ENCODE results near the gene MORC4.
"Not testable (repeated sequence)": the region's sequence is repeated elsewhere in the genome, so short reads cannot be mapped to it uniquely, and the experiment has no call there.

MORC4 gene

DNA sequence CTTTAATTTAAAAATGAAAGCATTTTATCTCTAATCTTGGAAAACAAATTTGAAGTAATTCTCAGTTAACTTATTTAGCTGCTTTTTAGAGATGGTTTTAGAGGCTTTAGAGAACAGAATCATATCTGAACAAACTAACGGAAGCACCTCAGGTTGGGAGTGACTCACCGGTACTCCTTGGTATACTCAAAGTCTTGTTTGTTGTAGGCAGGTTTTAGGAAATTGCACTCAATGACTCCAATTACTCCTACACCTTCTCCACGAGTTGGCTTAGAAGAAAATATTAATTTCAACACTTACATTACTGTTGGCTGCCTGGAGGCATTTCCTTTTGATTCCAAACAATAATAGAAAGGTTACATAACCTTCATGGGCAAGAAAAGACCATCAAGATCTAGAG lies 23.6 kb downstream of the MORC4 start:
- Histone ChIP-seq H3K27me3 (ENCODE audit: insufficient read depth, low read depth, severe bottlenecking) (peaks cover 3% of the 10 kb centered on the region), H3K4me3 (ENCODE audit: low read depth, low read length) (no peak overlapping the region), H3K27ac (no peak overlapping the region), H3K36me3 (no peaks in the 10 kb centered on the region), H3K9me3 (ENCODE audit: severe bottlenecking) (no peaks in the 10 kb centered on the region)
- TF ChIP-seq, protein P1, sequence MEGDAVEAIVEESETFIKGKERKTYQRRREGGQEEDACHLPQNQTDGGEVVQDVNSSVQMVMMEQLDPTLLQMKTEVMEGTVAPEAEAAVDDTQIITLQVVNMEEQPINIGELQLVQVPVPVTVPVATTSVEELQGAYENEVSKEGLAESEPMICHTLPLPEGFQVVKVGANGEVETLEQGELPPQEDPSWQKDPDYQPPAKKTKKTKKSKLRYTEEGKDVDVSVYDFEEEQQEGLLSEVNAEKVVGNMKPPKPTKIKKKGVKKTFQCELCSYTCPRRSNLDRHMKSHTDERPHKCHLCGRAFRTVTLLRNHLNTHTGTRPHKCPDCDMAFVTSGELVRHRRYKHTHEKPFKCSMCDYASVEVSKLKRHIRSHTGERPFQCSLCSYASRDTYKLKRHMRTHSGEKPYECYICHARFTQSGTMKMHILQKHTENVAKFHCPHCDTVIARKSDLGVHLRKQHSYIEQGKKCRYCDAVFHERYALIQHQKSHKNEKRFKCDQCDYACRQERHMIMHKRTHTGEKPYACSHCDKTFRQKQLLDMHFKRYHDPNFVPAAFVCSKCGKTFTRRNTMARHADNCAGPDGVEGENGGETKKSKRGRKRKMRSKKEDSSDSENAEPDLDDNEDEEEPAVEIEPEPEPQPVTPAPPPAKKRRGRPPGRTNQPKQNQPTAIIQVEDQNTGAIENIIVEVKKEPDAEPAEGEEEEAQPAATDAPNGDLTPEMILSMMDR (IDR thresholded peaks at IDR 0.05; ENCODE audit: low read depth, low read length) = no peak
- DNase-seq = no peak

GRCh38 chrX:106973433-106974149 lies 26.4 kb downstream of the MORC4 start:
- Histone ChIP-seq H3K9me3 (ENCODE audit: severe bottlenecking) (no peaks in the 10 kb centered on the region), H3K27me3 (ENCODE audit: insufficient read depth, low read depth, severe bottlenecking) (peaks cover 3% of the 10 kb centered on the region), H3K4me3 (ENCODE audit: low read depth, low read length) (no peak overlapping the region), H3K27ac (no peak overlapping the region), H3K36me3 (no peaks in the 10 kb centered on the region)
- TF ChIP-seq, protein P1 (IDR thresholded peaks at IDR 0.05; ENCODE audit: low read depth, low read length) = no peak
- DNase-seq = no peak

DNA sequence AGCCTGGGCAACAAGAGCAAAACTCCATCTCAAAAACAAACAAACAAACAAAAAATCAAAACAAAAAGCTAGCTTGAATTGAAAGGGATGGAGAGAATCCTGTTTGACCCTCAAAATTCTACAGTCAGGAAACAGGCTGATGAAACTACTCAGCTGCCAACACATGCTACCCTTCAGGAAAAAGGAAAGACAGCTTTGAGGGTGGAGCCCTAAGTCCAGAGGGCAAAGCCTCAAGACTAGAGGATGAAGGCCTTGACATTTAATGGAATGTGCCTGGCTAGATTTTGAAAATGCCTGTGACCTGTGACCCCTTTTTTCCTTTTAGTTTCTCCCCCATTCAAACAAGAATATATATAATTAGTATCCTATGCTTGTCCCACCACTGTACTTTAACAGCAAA lies 27.1 kb downstream of the MORC4 start:
- TF ChIP-seq, protein P1 (IDR thresholded peaks at IDR 0.05; ENCODE audit: low read depth, low read length) = no peak
- peaks cover 3% of the 10 kb centered on the region for H3K27me3 ChIP-seq (ENCODE audit: insufficient read depth, low read depth, severe bottlenecking)
- H3K36me3 ChIP-seq = no peaks in the 10 kb centered on the region
- H3K9me3 ChIP-seq (ENCODE audit: severe bottlenecking) = no peaks in the 10 kb centered on the region
- H3K4me3 ChIP-seq (ENCODE audit: low read depth, low read length) = no peak overlapping the region
- H3K27ac ChIP-seq = no peak overlapping the region
- DNase-seq = no peak

DNA sequence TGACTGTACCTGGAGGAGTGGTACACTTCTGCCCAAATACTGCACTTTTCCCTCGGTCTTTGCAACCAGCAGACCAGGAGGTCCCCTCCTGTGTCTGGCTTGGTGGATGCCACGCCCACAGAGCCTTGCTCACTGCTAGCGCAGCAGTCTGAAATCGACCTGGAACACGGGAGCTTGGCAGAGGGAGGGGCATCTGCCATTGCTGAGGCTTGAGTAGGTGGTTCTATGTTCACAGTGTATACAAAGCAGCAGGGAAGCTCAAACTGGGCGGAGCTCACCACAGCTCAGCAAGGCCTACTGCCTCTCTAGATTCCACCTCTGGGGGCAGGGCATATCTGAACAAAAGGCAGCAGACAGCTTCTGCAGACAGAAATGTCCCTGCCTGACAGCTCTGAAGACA lies 33.5 kb downstream of the MORC4 start:
- DNase-seq; H3K36me3 ChIP-seq; H3K27ac ChIP-seq; H3K9me3 ChIP-seq (ENCODE audit: severe bottlenecking); H3K27me3 ChIP-seq (ENCODE audit: insufficient read depth, low read depth, severe bottlenecking); H3K4me3 ChIP-seq (ENCODE audit: low read depth, low read length): not testable (repeated sequence)

- Histone ChIP-seq H3K36me3 (no peaks in the 10 kb centered on the region), H3K27ac (no peak overlapping the region), H3K27me3 (ENCODE audit: insufficient read depth, low read depth, severe bottlenecking) (peaks cover 2% of the 10 kb centered on the region), H3K4me3 (ENCODE audit: low read depth, low read length) (no peak overlapping the region), H3K9me3 (ENCODE audit: severe bottlenecking) (no peaks in the 10 kb centered on the region)
- TF ChIP-seq, protein P1 (IDR thresholded peaks at IDR 0.05; ENCODE audit: low read depth, low read length) = no peak
- no peak for DNase-seq
Measured at GRCh38 chrX:106964290-106964689, 35.7 kb downstream of the MORC4 start.

DNA sequence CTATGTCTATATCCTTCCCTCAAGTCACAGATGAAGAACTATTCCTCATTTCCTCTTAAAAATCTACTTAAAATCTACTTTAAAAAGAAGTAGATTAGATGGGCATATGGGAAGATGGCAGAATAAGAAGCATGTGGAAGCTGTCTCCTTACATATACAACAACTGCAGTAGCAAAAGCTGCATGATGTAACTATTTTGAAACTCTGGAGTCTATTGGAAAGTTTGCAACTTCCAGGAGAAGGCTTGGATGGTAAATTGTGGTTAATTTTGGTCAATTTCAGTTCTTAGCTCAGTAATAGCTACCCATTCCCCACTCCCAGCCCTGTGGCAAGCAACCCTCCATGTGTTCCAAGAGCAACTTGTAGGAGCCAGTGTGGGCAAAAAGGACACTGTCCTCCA lies 36.9 kb downstream of the MORC4 start:
- TF ChIP-seq, protein P1 (IDR thresholded peaks at IDR 0.05; ENCODE audit: low read depth, low read length) = no peak
- Histone ChIP-seq H3K36me3 (no peaks in the 10 kb centered on the region), H3K27ac (no peak overlapping the region), H3K27me3 (ENCODE audit: insufficient read depth, low read depth, severe bottlenecking) (peaks cover 2% of the 10 kb centered on the region), H3K4me3 (ENCODE audit: low read depth, low read length) (no peak overlapping the region), H3K9me3 (ENCODE audit: severe bottlenecking) (no peaks in the 10 kb centered on the region)
- DNase-seq = no peak
